Measurements from ENCODE around the gene FBXL20. TPM values are rescaled to one million over a fixed set of nuclear protein-coding genes. Genes with fewer than 3 reads are reported as not detected.
A peak's percentile ranks its signal among the peaks of the same experiment; 100 is the strongest.

The FBXL20 gene
- total RNA-seq, 3 donors from 2014 or later (not counting 1 experiment from before 2014, with no cell fraction given): 25.5 to 34.2 (median 32.4) TPM

GRCh38 chr17:39246274-39246673, 155.2 kb downstream of the FBXL20 start:
- ATAC-seq (no peak), DNase-seq (no peak)
- no peaks in the 10 kb centered on the region for H3K9me3 ChIP-seq (ENCODE audit: control insufficient read depth, insufficient read depth, low read length)
- no peaks in the 10 kb centered on the region for H3K27me3 ChIP-seq (ENCODE audit: control insufficient read depth, insufficient read depth, low read length)
- intact Hi-C loops (cut with micrococcal nuclease): no loop called here
- no peak overlapping the region for H3K4me3 ChIP-seq (ENCODE audit: low read length)
- no peaks in the 10 kb centered on the region for H3K9me3 Mint-ChIP-seq
- no peaks in the 10 kb centered on the region for H3K36me3 ChIP-seq (ENCODE audit: control insufficient read depth, insufficient read depth, low read length)
- H3K4me1 Mint-ChIP-seq: peaks cover 0 to 12% of the 10 kb centered on the region in 2 donors
- peaks cover 14% of the 10 kb centered on the region for H3K4me1 ChIP-seq (ENCODE audit: control insufficient read depth, insufficient read depth, low read length)
- no peaks in the 10 kb centered on the region for H3K36me3 Mint-ChIP-seq
- peaks cover 0 to 3% of the 10 kb centered on the region in 2 donors for H3K27me3 Mint-ChIP-seq (ENCODE audit: low read depth in 2 of 2)
- 95% methylated on average over 1 of the region's 3 CpGs for WGBS (ENCODE audit: insufficient coverage)
- H3K27ac Mint-ChIP-seq: no peak overlapping the region
- no peak for TF ChIP-seq CTCF (IDR thresholded peaks at IDR 0.05)
- H3K27ac ChIP-seq (ENCODE audit: low read length): no peak overlapping the region
- H3K4me3 Mint-ChIP-seq: no peak overlapping the region

DNA sequence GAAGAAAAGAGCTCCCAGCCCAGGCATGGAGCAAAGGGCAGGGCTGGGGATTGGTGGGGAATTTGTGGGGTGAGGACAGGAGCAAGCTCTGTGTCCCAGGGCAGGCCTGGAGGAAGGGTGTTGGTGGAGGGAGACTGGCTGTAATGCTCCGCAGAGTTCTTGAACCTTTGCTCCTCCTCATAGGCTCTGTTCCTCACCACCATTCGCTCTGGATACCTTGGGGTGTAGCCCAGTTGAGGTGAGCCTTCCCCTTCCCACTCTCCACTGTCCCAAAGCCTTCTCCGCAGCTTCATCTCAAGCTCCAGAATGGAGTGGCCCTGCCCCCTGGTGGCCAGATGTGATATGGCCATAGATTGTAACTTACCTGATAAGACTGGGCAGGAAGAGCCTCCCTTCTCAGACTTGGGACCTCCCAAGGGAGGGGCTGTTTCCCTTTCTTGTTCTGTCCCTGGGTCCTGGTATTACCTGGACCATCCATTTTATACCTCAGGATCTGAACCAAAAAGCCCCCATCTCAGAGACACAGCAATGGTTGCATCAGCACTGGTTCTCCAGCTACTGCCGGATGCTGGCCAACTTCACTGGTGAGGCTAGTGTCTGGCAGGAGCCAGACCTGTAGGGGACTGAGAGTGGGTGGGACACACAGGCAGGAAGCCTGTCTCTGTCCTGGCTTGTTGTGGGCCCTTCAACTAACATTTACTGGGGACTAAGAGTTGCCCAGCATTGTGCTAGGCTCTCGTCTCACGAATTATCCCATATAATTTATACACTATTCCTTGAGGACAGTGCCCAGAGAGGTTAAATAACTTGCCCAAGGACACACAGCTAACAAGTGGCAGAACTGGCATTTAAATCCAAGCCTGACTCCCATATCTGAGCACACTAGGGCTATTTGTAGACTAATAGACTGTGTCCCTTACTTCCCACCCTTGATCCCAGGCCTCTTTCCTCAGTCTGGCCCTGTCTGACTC, 156.5 kb downstream of the FBXL20 start:
- Histone ChIP-seq H3K27me3 (ENCODE audit: control insufficient read depth, insufficient read depth, low read length) (no peaks in the 10 kb centered on the region), H3K36me3 (ENCODE audit: control insufficient read depth, insufficient read depth, low read length) (no peaks in the 10 kb centered on the region), H3K4me3 (ENCODE audit: low read length) (no peak overlapping the region), H3K27ac (ENCODE audit: low read length) (no peak overlapping the region), H3K4me1 (ENCODE audit: control insufficient read depth, insufficient read depth, low read length) (peaks cover 16% of the 10 kb centered on the region), H3K9me3 (ENCODE audit: control insufficient read depth, insufficient read depth, low read length) (no peaks in the 10 kb centered on the region)
- no peak overlapping the region for H3K27ac Mint-ChIP-seq
- no peak overlapping the region for H3K4me3 Mint-ChIP-seq
- peak; percentile 87 to 98 (median 94) for ATAC-seq
- intact Hi-C loops (cut with micrococcal nuclease): loop anchor here (1.0 kb wide), 2 partner anchors 38 to 262 kb away; no protein-coding TSS in a partner anchor
- H3K4me1 Mint-ChIP-seq: peaks cover 1 to 13% of the 10 kb centered on the region in 2 donors
- peak; percentile 82 to 92 for DNase-seq
- H3K27me3 Mint-ChIP-seq (ENCODE audit: low read depth in 2 of 2): peaks cover 0 to 3% of the 10 kb centered on the region in 2 donors
- H3K9me3 Mint-ChIP-seq: no peaks in the 10 kb centered on the region
- WGBS (ENCODE audit: insufficient coverage): 58% methylated on average over 6 of the region's 6 CpGs
- peak; percentile 94 for TF ChIP-seq CTCF (IDR thresholded peaks at IDR 0.05)
- H3K36me3 Mint-ChIP-seq: no peaks in the 10 kb centered on the region

DNA sequence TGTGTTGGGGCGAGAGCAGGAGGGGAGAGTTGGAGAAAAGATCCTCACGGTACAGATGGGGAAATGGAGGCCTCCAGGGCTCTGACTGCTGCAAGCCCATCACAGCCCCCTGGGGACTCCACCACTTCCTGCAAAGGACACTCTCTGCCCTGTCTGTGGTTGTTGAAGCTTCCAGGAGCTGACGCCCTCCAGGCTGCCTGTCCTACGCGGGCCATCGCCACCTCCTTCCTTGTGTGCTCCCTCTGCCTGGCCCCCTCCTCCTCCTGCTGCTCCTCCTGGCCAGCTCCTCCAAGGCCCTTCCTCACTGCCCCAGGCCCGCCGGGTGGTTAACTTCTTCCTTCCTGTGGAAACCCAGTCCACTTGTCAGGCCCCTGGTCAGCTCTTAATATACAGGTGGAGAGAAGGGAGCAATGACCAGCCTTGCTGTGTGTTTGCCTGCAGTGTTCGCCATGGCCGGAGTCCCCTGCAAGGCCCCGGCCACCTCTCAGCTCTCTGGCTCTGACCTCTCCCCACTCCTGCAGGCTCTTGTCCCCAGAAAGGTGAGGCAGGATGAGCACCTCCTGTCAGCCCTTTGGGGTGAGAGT, 157.3 kb downstream of the FBXL20 start:
- no peak overlapping the region for H3K27ac ChIP-seq (ENCODE audit: low read length)
- Mint-ChIP-seq H3K4me3 (no peak overlapping the region), H3K4me1 (peaks cover 9 to 21% of the 10 kb centered on the region in 2 donors), H3K9me3 (no peaks in the 10 kb centered on the region), H3K27ac (no peak overlapping the region), H3K36me3 (no peaks in the 10 kb centered on the region), H3K27me3 (ENCODE audit: low read depth in 2 of 2) (peaks cover 0 to 3% of the 10 kb centered on the region in 2 donors)
- H3K27me3 ChIP-seq (ENCODE audit: control insufficient read depth, insufficient read depth, low read length): no peaks in the 10 kb centered on the region
- TF ChIP-seq CTCF (IDR thresholded peaks at IDR 0.05): no peak
- peaks cover 23% of the 10 kb centered on the region for H3K4me1 ChIP-seq (ENCODE audit: control insufficient read depth, insufficient read depth, low read length)
- ATAC-seq (peak in 1 of 3 donors; percentile 12), DNase-seq (no peak)
- no peaks in the 10 kb centered on the region for H3K36me3 ChIP-seq (ENCODE audit: control insufficient read depth, insufficient read depth, low read length)
- intact Hi-C loops (cut with micrococcal nuclease): loop anchor here (1.0 kb wide), 2 partner anchors 37 to 261 kb away; no protein-coding TSS in a partner anchor
- WGBS (ENCODE audit: insufficient coverage): 10% methylated on average over 8 of the region's 11 CpGs
- H3K9me3 ChIP-seq (ENCODE audit: control insufficient read depth, insufficient read depth, low read length): no peaks in the 10 kb centered on the region
- no peak overlapping the region for H3K4me3 ChIP-seq (ENCODE audit: low read length)

All from natural killer cell (primary cell).